MG63 (cell line): ENCODE measurements around the gene TMEM255B. TPM values are rescaled to one million over a fixed set of nuclear protein-coding genes. Genes with fewer than 3 reads are reported as not detected.
A peak's percentile ranks its signal among the peaks of the same experiment; 100 is the strongest.

Experiments
- DNase-seq: peaks from one replicate; pipeline ENCODE4 v3.0.0-alpha.2; 2020
- H3K27me3 ChIP-seq: fragments of 250-450 bp; sonication (Bioruptor Pico); 2 replicates; pipeline ENCODE4 v1.5.1; 2020; ENCODE audit warnings: mild to moderate bottlenecking, moderate library complexity
- H3K36me3 ChIP-seq: fragments of 250-450 bp; sonication (Bioruptor Pico); 2 replicates; pipeline ENCODE4 v1.5.1; 2020; ENCODE audit warnings: mild to moderate bottlenecking, moderate library complexity
- H3K4me3 ChIP-seq: fragments of 250-450 bp; sonication (Bioruptor Pico); 2 replicates; pipeline ENCODE4 v1.5.1; 2020; ENCODE audit warnings: mild to moderate bottlenecking, moderate library complexity
- H3K9me3 ChIP-seq: fragments of 250-450 bp; sonication (Bioruptor Pico); 2 replicates; pipeline ENCODE4 v1.5.1; 2020; ENCODE audit warnings: mild to moderate bottlenecking, moderate library complexity
- total RNA-seq: library from RNA; depleted of rRNA; stranded (reverse); fragments of >200 nt; shearing (Covaris generic); gene quantifications from 2 replicates; pipeline ENCODE4 v1.2.3, GENCODE V29; 2014; ENCODE audit warnings: low replicate concordance

TMEM255B gene
- total RNA-seq, 1 experiment from 2014 or later = 1.4 TPM

DNA sequence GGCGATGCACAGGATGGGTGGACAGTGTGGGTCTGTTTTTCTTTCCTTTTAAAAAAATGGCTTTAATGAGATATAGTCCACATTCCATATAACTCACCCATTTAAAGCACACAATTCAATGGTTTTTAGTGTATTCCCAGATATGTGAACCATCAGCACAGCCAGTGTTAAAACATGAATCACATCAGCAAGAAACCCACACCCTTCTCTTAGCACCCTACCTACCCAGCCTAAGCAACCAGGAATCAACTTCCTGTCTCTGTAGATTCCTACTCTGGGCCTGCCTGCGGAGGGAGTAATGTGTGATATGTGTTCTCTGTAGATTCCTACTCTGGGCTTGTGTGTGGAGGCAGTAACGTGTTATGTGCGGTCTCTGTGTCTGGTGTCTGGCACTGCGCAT lies 11.9 kb downstream of the TMEM255B start:
- Histone ChIP-seq H3K36me3 (no peaks in the 10 kb centered on the region), H3K4me3 (no peak overlapping the region), H3K9me3 (no peaks in the 10 kb centered on the region), H3K27me3 (no peaks in the 10 kb centered on the region)
- DNase-seq = no peak

DNA sequence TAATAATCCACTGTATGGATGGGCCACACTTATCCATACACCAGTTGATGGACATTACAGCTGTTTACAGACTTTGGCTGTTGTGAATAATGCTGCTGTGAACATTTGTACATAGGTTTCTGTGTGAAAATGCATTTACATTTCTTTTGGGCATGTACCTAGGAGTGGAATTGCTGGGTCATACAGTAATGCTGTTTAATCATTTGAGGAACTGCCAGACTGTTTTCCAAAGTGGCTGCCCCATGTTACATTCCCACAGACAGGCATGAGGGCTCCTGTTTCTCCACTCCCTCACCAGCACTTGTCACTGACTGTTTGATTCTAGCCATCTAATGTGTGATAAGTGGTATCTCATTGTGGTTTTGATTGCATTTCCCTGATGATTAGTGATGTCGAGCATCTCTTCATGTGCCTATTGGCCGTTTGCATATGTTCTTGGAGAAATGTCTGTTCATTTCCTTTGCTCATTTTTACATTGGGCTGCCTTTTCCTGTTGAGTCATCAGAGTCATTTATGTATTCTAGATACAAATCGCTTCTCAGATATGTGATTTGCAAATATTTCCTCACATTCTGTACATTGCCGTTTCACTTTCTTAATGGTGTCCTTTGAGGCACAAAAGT lies 12.8 kb downstream of the TMEM255B start:
- Histone ChIP-seq H3K36me3 (no peaks in the 10 kb centered on the region), H3K4me3 (no peak overlapping the region), H3K27me3 (no peaks in the 10 kb centered on the region), H3K9me3 (no peaks in the 10 kb centered on the region)
- DNase-seq = no peak

DNA sequence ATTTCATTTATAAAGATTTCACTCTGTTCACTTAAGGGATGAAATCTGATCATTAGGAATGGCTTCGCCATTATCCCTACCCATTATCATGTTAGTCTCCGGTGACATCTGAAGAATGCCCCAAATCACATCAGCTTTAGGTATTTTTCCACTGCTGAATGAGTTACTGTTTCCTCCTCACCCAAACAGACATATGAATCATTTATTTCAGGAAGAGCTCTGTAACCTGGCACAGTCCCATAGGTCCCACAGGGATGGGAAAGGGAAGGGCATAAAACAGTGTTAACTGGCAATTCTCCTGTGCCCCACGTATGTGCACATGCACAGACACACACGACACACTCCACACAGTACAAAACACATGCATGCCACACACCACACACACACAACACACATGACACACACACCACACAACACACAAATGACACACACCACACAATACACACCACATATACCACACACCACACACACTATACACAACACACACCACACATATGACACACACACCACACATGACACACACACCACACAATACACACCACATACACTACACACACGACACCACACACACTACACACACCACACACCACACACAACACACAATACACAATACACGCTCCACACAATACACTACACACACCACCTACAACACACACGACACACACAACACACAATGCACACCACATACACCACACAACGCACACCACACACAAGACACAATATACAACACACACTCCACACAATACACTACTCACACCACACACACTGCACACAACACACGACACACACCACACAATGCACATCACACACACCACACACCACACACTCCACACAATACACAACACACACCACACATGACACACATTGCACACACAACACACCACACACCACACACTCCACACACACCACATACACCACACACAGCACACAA lies 15.4 kb downstream of the TMEM255B start:
- DNase-seq = peak; percentile 48
- Histone ChIP-seq H3K4me3 (no peak overlapping the region), H3K36me3 (no peaks in the 10 kb centered on the region), H3K9me3 (no peaks in the 10 kb centered on the region), H3K27me3 (no peaks in the 10 kb centered on the region)

- H3K9me3 ChIP-seq = no peaks in the 10 kb centered on the region
- no peak for DNase-seq
- no peaks in the 10 kb centered on the region for H3K36me3 ChIP-seq
- H3K27me3 ChIP-seq = no peaks in the 10 kb centered on the region
- no peak overlapping the region for H3K4me3 ChIP-seq
Measured at GRCh38 chr13:113775451-113776145, 16.6 kb downstream of the TMEM255B start.

DNA sequence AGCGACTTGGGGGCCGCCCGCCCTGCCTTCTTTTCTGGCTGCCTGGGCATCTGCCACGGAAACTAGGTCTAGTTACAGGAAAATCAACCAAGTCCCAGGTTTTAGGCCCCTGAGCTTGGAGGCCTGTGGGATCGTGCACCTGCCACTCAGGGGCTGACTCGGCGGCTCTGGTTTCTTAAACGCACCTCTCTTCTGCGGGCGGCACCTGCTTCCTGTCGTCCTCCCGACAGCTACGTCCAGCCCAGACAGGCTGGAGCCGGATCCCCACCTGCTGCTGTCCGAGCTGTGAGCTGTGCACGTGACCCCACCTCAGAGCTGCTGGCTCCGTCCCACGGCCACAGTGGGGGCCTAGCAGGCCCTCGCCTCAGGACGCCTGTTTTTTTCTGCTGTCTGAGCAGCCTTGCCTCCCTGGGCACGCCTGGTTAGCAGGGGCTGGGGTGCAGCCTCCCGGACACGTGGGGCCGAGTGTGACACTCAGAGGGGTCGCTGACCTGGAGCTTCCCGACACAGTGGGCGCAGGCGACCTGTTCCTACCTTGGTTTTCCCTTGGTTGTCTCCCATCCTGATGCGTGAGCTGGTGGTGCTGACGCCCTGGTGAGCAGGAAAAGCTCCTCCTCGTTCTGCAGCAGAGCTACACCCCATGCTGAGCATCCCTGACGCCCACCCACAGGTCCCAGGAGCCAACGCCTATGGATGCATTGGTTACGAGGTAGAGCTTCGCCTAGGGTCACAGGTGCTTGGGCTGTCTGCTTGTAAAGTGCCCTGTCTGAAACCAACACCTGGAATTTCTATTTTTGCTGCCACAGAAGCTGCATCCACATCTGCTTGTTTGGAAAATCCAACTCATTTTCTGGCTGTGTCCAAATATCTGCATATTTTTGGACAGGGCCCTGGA lies 17.5 kb downstream of the TMEM255B start:
- H3K4me3 ChIP-seq = no peak overlapping the region
- H3K36me3 ChIP-seq = no peaks in the 10 kb centered on the region
- no peaks in the 10 kb centered on the region for H3K9me3 ChIP-seq
- H3K27me3 ChIP-seq = no peaks in the 10 kb centered on the region
- DNase-seq = no peak

DNA sequence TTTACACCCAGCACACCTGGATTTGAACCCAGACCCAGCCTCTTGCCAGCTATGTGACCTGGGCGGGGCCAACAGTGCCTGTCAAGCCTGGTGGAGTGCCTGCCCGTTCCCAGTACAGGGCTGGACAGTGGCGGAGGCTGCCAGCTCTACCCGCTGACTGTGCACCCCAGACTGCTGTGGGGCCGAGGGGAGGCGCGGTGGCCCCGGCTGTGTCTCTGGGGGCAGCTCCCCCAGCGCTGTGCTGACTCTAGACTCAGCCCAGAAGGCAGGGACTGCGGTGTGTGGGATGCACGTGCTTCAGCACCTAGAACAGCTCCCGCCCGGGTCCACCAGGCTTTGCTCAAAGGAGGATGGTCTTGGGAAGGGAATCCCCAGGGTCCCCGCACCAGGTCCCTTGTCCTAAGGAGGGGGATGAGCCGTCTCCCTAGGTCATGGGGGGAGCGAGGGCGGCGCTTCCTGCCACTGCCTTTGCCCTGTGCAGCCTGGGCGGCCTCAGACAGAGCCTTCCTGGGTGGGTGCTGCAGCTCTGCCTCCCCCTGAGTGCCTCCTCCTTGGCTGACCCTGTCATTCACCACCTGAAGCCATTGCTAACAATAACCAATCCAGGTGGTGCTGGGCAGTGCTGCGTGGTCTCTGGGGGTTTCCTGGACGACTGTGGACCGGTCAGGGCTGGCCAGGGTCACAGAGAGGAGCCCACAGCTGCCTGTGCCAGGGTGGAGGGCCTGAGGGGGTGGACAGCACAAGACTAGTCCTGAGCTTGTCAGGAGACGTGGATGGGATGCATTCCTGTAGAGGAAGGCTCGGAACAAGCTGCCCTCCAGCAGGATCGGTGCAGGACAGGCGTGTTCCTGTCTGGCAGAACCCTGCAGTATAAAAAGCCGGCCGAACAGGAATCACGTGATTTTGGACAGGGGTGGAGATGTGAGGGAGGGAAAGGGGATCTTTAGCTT lies 18.6 kb downstream of the TMEM255B start:
- Histone ChIP-seq H3K4me3 (no peak overlapping the region), H3K36me3 (no peaks in the 10 kb centered on the region), H3K27me3 (no peaks in the 10 kb centered on the region), H3K9me3 (no peaks in the 10 kb centered on the region)
- DNase-seq = peak; percentile 20

DNA sequence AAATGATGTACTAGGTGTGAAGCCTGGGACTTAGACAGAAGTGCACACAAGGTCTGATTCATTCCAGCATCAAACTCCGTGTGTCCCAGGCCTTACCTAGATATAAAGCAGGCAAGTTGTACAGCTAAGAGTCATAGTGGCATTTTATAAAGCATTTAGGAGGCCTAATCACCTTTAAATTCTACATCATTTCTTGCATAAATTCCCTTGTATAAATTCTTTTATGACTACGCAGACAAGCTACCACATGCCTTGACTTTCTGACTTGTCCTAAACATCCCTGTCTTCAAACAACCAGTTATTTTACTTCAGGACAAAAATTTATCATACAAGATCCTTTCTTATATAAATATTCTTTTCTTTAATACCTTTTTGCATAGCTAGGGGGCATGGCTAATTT lies 22.5 kb downstream of the TMEM255B start:
- H3K9me3 ChIP-seq = no peaks in the 10 kb centered on the region
- H3K27me3 ChIP-seq = no peaks in the 10 kb centered on the region
- no peaks in the 10 kb centered on the region for H3K36me3 ChIP-seq
- H3K4me3 ChIP-seq = no peak overlapping the region
- no peak for DNase-seq

- no peaks in the 10 kb centered on the region for H3K36me3 ChIP-seq
- no peak for DNase-seq
- no peaks in the 10 kb centered on the region for H3K27me3 ChIP-seq
- H3K9me3 ChIP-seq = no peaks in the 10 kb centered on the region
- H3K4me3 ChIP-seq = no peak overlapping the region
Measured at GRCh38 chr13:113782472-113782871, 23.4 kb downstream of the TMEM255B start.

GRCh38 chr13:113783200-113783881 lies 24.3 kb downstream of the TMEM255B start:
- no peak for DNase-seq
- H3K4me3 ChIP-seq = no peak overlapping the region
- H3K36me3 ChIP-seq = no peaks in the 10 kb centered on the region
- H3K9me3 ChIP-seq = no peaks in the 10 kb centered on the region
- H3K27me3 ChIP-seq = no peaks in the 10 kb centered on the region

GRCh38 chr13:113783966-113784644 lies 25.1 kb downstream of the TMEM255B start:
- Histone ChIP-seq H3K4me3 (no peak overlapping the region), H3K9me3 (no peaks in the 10 kb centered on the region), H3K36me3 (no peaks in the 10 kb centered on the region), H3K27me3 (no peaks in the 10 kb centered on the region)
- peak; percentile 35 for DNase-seq

- Histone ChIP-seq H3K36me3 (no peaks in the 10 kb centered on the region), H3K27me3 (no peaks in the 10 kb centered on the region), H3K9me3 (no peaks in the 10 kb centered on the region), H3K4me3 (no peak overlapping the region)
- no peak for DNase-seq
Measured at GRCh38 chr13:113784645-113785024, 25.6 kb downstream of the TMEM255B start.

DNA sequence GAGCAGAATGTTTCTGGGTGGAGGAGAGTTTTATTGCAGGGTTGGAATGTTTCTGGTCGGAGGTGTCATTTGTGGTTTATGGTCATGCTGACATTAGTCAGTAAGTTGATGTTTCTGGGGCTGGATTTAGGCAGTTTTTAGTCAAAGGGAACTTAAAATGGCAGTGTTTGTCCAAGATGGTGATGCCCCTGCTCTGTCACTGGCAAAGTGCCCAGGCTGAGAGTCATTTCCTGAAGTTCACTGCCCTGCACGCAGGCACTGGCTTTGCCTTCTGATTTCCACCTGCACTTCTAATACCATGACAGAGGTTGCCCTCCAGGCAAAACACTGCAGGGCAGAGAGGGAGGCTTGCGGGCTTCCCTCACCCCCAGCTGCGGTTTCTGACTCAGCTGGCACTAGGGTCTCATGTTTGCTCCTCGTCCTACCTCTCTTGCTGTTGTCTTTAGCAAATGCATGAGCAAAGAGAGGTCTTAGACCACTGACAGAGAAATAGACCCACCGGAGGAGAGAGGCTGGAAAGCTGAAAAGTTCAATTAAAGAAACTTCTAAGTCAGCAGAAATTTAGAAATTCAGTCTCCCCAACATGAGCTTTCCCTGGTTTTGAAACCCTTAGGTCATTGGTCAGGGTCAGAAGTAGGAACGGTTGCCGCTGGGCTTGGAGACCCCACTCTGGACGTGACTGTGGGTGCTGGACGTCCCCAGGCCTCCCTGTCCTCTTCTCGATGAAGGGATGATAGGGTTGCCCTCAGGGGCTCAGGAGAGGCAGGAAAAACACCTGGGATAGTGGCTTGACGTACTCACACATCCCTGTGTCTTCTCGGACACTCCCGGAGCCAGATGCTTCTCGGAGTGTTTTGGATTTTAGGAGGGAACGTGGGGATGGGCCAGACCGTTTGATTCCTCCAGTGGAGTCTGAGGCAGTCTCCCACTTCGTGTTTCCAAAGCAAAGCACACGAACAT lies 26.3 kb downstream of the TMEM255B start:
- DNase-seq = peak; percentile 92
- Histone ChIP-seq H3K4me3 (no peak overlapping the region), H3K9me3 (no peaks in the 10 kb centered on the region), H3K36me3 (no peaks in the 10 kb centered on the region), H3K27me3 (no peaks in the 10 kb centered on the region)

DNA sequence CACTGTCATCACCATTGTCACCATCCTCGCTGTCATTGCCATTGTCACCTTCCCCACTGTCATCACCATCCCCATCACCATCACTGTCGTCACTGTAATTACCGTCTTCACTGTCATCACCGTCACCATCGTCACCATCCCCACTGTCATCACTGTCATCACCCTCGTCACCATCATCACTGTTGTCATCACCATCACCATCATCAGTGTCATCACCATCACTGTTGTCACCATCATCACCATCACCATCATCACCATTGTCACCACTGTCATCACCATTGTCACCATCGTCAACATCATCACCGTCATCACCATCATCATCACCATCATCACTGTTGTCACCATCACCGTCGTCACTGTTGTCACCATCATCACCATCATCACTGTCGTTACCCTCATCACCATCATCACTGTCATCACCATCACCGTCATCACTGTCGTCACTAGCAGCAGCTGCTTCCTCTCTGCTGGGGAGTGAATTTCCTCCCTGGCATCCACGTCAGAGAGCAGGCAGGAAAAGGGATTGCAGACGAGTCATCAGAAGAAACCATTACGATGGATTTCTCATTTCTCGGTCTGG lies 27.3 kb downstream of the TMEM255B start:
- no peak for DNase-seq
- Histone ChIP-seq H3K27me3 (no peaks in the 10 kb centered on the region), H3K9me3 (no peaks in the 10 kb centered on the region)

More for the DNA sequence above, 27.3 kb downstream of the TMEM255B start:
- Histone ChIP-seq H3K4me3 (no peak overlapping the region), H3K36me3 (no peaks in the 10 kb centered on the region)
